GM19043 (cell line): ENCODE data around the gene CNOT3.
"Not testable (repeated sequence)": the region's sequence is repeated elsewhere in the genome, so short reads cannot be mapped to it uniquely, and the experiment has no call there.

Source experiments
- ATAC-seq: cut with Tn5 transposase; IDR thresholded peaks from one replicate; pipeline ENCODE4 v1.9.1; 2021; ENCODE audit warnings: low read depth; ENCODE audit not compliant: unreplicated experiment

CNOT3 gene

GRCh38 chr19:54137699-54138488, at the start of gene CNOT3:
Gene CNOT3, plus strand, starts transcription at chr19:54137762. Its CDS starts 5,217 bp downstream, at chr19:54142979.
- ATAC-seq = no peak

- ATAC-seq = no peak
Measured at GRCh38 chr19:54094426-54095000, 43.0 kb upstream of the CNOT3 start.

- no peak for ATAC-seq
Measured at GRCh38 chr19:54095136-54095858, 42.3 kb upstream of the CNOT3 start.

GRCh38 chr19:54095859-54096616, 41.5 kb upstream of the CNOT3 start:
- ATAC-seq = not testable (repeated sequence)

- no peak for ATAC-seq
Measured at GRCh38 chr19:54096617-54097106, 40.9 kb upstream of the CNOT3 start.

- no peak for ATAC-seq
Measured at GRCh38 chr19:54099190-54099902, 38.2 kb upstream of the CNOT3 start.

- not testable (repeated sequence) for ATAC-seq
Measured at GRCh38 chr19:54099903-54100255, 37.7 kb upstream of the CNOT3 start.

GRCh38 chr19:54100561-54100960, 37.0 kb upstream of the CNOT3 start, which contains the start of gene OSCAR:
Gene OSCAR, minus strand, starts transcription at chr19:54100803. Its CDS starts 11 bp downstream, at chr19:54100792.
- ATAC-seq = no peak

- ATAC-seq = peak; percentile 94
Measured at GRCh38 chr19:54102421-54103169, 35.0 kb upstream of the CNOT3 start, which contains the start of gene NDUFA3. Gene NDUFA3, plus strand, starts transcription at chr19:54102855. Its CDS starts 24 bp downstream, at chr19:54102879.

GRCh38 chr19:54104998-54105715, 32.4 kb upstream of the CNOT3 start:
- ATAC-seq = no peak

- no peak for ATAC-seq
Measured at GRCh38 chr19:54105796-54106195, 31.8 kb upstream of the CNOT3 start.

- no peak for ATAC-seq
Measured at GRCh38 chr19:54106716-54107115, 30.8 kb upstream of the CNOT3 start.

- ATAC-seq = no peak
Measured at GRCh38 chr19:54107876-54108490, 29.6 kb upstream of the CNOT3 start.

- no peak for ATAC-seq
Measured at GRCh38 chr19:54108496-54108895, 29.1 kb upstream of the CNOT3 start.

- no peak for ATAC-seq
Measured at GRCh38 chr19:54109651-54110050, 27.9 kb upstream of the CNOT3 start.

- ATAC-seq = no peak
Measured at GRCh38 chr19:54114340-54115108, 23.0 kb upstream of the CNOT3 start.
